NOMO-1 treated with dmso at 0.1 percent for 144 hours (cell line): ENCODE results near the gene FBXO36.
"Not testable (repeated sequence)": the region's sequence is repeated elsewhere in the genome, so short reads cannot be mapped to it uniquely, and the experiment has no call there.

ENCODE experiments used
- DNase-seq: peaks from one replicate; lab custom pipeline; 2025; ENCODE audit not compliant: unreplicated experiment; lab: John Stamatoyannopoulos, UW

Gene FBXO36

DNA sequence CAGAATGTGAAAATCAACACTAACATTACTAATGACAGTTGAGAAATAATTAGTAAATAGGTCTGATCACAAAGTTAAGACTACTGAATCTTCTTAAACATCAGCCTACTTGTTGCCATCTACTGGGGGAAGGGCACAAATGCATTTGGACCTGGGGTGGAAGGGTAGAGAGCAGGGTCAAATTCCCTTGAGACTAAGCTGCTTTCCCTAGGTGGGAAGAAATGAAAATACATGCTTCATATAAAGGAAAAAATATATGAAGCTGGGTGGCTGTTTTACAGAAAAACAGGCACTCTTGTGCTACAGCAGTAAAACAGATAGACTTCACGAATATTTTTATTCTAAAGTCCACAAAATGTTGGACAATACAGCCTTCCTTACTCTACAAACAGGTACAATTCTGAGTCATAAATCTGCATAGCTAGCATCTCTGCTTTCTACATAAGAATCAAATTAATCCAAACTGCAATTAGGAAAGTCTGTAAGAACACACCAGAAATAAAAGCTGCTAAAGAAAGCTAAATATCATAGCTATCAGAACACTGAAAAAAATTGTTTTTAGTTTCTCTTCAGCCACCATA is 11.4 kb upstream of the FBXO36 start:
- DNase-seq: no peak

- peak; percentile 11 for DNase-seq
These were observed 8.1 kb upstream of the FBXO36 start for GRCh38 chr2:229914171-229914570.

DNA sequence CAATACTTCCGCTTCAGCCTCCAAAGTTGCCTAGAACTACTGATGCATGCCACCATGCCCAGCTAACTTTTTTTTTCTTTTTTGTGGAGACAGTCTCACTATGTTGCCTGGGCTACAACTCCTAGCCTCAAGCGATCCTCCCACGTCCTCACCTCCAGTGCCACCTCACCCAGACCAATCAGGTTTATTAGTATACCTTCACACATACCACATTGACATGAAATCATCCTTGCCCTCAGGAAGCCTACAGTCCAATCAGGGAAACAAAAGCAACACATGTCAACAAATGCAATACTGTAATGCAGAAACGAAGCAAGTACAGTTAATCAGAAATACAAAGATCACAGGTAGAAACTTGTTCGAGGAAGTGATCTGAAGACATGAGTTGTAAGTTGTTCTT is 4.5 kb upstream of the FBXO36 start:
- no peak for DNase-seq

GRCh38 chr2:229920011-229920641 is 2.2 kb upstream of the FBXO36 start:
- DNase-seq: no peak

- no peak for DNase-seq
These were observed 1.0 kb upstream of the FBXO36 start for GRCh38 chr2:229921101-229921891.

DNA sequence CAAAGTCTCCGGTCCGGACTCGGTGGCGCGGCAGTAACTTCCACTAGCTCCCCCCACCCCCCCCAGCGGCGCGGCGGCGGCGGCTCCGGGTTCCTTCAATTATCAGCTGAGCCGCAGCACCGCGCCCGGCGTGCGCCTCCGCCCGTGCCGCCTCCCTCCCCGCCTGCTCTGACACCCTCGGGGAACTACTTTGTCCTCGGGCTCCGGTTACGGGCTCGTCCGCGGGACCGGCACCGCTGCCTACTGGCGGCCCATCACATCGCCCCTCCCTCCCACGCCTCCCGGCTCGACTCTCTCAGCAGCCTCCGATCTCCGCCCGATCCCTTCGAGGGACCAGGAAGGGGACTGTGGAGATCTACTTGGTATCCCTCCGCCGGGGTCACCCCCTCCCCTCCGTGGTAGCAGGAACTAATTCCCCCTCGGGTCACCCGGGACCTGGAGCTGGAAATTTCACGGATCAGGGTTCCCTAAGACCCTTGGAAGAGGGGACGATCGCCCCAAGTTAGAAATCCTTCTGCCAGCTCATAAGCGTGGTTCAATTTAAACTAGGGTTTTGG is 333 bp upstream of the FBXO36 start, which contains the start of gene TRIP12:
Gene TRIP12 (minus strand): TSS at position 118 of the 557 bp plus-strand sequence. CDS start 41,930 bp downstream, outside the sequence.
- DNase-seq: peak; percentile 86

DNA sequence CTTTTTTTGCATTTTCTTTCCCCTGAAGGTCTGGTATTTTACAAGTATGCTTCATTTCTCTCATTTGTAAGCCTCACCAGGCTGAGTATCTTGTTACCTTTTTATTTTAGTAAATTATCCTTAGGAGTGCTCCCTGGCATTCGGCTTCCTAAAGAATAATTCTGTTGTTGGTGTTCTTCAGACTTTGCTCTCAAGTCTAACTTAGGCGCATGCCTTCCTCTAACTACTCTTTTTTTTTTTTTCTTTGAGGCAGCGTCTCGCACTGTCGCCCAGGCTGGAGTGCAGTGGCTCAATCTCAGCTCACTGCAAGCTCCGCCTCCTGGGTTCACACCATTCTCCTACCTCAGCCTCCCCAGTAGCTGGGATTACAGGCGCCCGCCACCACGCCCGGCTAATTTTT is 2.2 kb downstream of the FBXO36 start:
- not testable (repeated sequence) for DNase-seq

GRCh38 chr2:229925201-229925600 is 2.9 kb downstream of the FBXO36 start:
- DNase-seq: no peak

DNA sequence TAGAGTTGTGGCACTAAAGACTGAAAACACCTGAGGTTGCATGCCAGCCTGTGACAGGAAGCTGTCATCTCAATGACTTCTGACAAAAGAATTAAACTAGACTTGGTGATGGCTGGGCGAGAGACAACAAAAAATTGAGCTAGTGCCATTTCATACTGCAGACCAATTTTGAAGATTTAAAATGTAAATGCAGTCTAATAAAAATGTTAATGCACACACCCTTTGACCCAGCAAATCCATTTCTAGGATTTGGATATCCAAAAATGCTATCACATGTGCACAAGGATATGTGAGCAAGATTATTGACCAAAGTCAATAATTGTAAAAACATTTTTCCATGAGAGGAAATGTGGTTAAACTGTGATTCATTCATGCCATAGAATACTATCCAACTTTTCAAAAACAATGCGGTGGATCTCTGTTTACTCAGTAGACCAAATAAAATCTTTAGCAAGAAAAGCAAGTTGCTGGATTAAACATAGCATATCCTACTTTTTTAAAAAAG is 5.6 kb downstream of the FBXO36 start:
- no peak for DNase-seq

DNA sequence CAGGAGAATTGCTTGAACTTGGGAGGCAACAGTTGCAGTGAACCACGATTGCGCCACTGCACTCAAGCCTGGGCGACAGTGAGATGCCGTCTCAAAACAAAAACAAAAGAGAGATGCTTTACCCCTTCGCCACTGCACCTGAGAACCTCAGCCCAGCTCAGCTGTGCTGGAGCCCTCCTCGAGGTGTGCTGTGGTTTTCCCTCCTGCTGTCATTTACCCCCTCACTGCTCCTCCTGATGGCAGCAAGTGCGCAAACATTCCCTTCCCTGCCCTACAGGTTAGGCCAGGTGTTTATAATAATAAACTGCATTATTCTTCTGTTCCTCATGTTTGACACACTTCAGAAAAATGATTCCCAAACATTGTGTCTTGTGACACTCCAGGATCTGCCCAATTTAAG is 8.4 kb downstream of the FBXO36 start:
- DNase-seq: no peak

- DNase-seq: no peak
These were observed 8.9 kb downstream of the FBXO36 start for GRCh38 chr2:229931241-229931640.

DNA sequence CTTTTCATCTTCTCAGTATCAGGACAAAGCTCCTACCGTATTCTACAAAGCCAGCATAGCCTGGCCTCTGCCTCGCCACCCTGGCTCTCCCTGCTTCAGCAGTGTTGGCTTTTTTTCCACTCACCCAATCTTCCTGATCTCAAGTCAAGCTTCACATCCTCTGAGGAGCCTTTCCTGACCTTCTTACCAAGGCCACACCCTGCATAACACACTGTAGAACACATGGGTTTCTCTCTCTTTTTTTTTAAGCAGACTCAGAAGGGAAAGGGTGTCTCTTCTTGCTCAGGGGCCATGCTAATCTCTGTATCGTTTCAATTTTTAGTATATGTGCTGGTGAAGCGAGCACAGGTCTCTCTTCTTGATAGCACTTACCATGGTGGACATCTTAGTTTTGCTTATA is 15.2 kb downstream of the FBXO36 start:
- DNase-seq: no peak

GRCh38 chr2:229942671-229943070 is 20.4 kb downstream of the FBXO36 start:
- DNase-seq: no peak

- DNase-seq: no peak
These were observed 20.9 kb downstream of the FBXO36 start for GRCh38 chr2:229943171-229943570.

DNA sequence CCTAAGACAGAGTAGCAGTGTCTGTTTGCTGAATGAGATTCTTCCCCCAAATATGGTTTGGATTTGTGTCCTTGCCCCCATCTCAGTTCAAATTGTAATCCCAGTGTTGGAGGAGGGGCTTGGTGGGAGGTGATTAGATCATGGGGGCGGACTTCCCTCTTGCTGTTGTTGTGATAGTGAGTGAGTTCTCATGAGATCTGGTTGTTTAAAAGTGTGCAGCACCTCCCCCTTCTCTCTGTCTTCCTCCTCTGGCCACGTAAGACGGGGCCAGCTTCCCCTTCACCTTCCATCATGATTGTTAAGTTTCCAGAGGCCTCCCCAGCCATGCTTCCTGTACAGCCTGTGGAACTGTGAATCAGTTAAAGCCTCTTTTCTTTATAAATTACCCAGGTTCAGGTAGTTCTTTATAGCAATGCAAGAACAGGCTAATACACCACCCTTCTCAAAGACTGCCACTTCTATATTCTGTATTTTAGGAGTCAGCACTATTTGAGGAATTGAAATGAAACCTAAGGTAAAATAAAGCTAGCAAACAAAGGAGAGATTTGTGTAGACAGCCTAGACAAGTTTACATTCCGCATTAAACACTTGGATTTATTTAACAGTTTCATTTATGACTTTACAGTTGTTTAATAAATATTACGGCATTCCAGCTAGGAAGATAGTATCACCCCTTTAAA is 21.6 kb downstream of the FBXO36 start:
- DNase-seq: no peak

DNA sequence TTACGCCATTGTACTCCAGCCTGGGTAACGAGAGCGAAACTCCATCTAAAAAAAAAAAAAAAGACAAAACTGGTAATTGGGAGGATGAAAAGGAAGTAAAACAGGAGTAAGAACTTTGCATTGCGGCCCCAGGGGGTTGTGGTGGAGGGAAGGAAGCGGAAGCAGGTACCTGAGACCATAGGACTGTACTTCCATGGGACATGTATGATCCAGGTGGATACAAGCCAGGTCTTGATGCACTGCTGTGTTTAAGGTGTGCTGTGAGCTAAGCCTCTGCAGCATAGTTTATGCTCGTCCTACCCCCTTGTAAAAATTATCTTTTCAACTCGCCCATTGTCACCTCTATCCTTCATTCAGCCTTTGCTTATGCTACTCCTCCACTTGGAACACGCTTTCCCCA is 23.7 kb downstream of the FBXO36 start:
- no peak for DNase-seq

DNA sequence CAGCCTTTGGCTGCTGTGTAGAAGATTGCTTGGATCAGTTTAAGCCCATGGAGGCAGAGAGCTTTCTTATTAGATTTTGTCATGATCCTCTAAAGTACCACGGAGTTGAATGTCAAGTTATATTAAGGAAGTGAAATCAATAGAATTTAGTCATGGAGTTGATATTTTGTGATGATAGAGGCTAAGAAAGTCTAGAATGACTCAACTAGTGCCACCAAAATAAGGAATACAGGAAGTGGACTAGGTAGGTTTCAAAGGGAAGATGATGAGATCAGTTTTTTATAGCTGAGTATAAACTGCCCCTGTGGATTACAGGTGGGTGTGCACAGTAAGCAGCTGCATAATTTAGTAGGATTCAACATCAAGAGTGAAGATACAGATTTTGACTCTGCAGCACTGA is 25.2 kb downstream of the FBXO36 start:
- DNase-seq: no peak

- no peak for DNase-seq
These were observed 30.0 kb downstream of the FBXO36 start for GRCh38 chr2:229952256-229952835.

DNA sequence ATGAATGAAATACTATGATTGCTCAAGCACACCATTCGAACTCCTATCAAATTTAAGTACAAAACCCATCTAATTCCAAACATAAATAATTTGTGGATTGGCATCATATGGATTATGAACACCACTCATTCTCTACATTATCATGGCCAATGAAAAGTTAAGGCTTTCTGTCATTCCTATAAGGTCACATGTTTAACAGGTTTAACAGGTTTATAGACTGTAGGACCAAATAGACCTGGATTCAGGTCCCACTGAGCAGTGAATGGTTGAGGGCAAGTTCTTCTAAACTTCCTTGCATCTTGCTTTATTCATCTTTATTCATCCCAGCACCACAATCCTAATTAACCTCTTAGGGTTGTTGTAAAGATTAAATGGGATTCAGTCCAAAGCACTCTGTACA is 33.4 kb downstream of the FBXO36 start:
- no peak for DNase-seq

GRCh38 chr2:229956491-229956890 is 34.2 kb downstream of the FBXO36 start:
- DNase-seq: no peak

- not testable (repeated sequence) for DNase-seq
These were observed 41.3 kb downstream of the FBXO36 start for GRCh38 chr2:229963596-229963995.
